K562 (cell line): ENCODE data around the gene TALDO1. TPM values are rescaled to one million over a fixed set of nuclear protein-coding genes. Genes with fewer than 3 reads are reported as not detected.

Source experiments
- ADNP ChIP-seq: fragments of 200-800 bp; sonication (Bioruptor generic); IDR thresholded peaks from 2 replicates; pipeline ENCODE4 v1.6.1; 2016; ENCODE audit warnings: missing genetic modification characterization, missing compliant biosample characterization
- CBX2 ChIP-seq: fragments of 200-600 bp; sonication (generic); IDR thresholded peaks from one replicate; pipeline ENCODE4 v1.6.1; 2012; ENCODE audit warnings: mild to moderate bottlenecking, low read length, inconsistent platforms; ENCODE audit not compliant: insufficient read depth, poor library complexity, severe bottlenecking
- CBX3 ChIP-seq, 2 experiments: IDR thresholded peaks; 1 replicate in 1 of 2; 2 replicates in 1 of 2; pipeline ENCODE4 v1.6.1; 2012; ENCODE audit warnings: inconsistent platforms in 2 of 2, low read length in 2 of 2, borderline replicate concordance in 1 of 2, control low read depth in 1 of 2
- CEBPB ChIP-seq: fragments of 450-650 bp; IDR thresholded peaks from 2 replicates; pipeline ENCODE4 v1.6.1; 2016; ENCODE audit warnings: missing genetic modification characterization, missing compliant biosample characterization
- CHD2 ChIP-seq: IDR thresholded peaks from 2 replicates; pipeline ENCODE4 v1.6.1; 2011; ENCODE audit warnings: low read depth, low read length
- DACH1 ChIP-seq: fragments of 450-650 bp; IDR thresholded peaks from 2 replicates; pipeline ENCODE4 v1.6.1; 2018; ENCODE audit not compliant: partially characterized antibody
- FOS ChIP-seq: IDR thresholded peaks from 3 replicates; pipeline ENCODE4 v1.6.1; 2011; ENCODE audit not compliant: insufficient read length; ENCODE audit errors: extremely low read depth
- GTF2E2 ChIP-seq: fragments of 200-800 bp; sonication (Bioruptor generic); IDR thresholded peaks from 2 replicates; pipeline ENCODE4 v1.6.1; 2016; ENCODE audit warnings: missing genetic modification characterization, missing compliant biosample characterization
- HDAC6 ChIP-seq: IDR thresholded peaks from 2 replicates; pipeline ENCODE4 v1.6.1; 2012; ENCODE audit warnings: low read depth, mild to moderate bottlenecking, control low read depth, inconsistent platforms, low read length, moderate library complexity
- HDGF ChIP-seq: fragments of 450-650 bp; IDR thresholded peaks from 2 replicates; pipeline ENCODE4 v1.6.1; 2016
- HSF4 ChIP-seq: fragments of 250-450 bp; sonication (Bioruptor Pico); IDR thresholded peaks from 2 replicates; pipeline ENCODE4 v2.1.2; 2022; ENCODE audit warnings: mild to moderate bottlenecking, moderate library complexity, borderline replicate concordance
- JUN ChIP-seq, 2 experiments: sonication (generic) in 1 of 2; formaldehyde crosslinking in 1 of 2; IDR thresholded peaks; 2 replicates each; pipeline versions ENCODE4 v1.6.1 to v1.8.0; 2012 to 2022; ENCODE audit warnings: borderline replicate concordance in 2 of 2, mild to moderate bottlenecking in 2 of 2, improper control_type of control experiment in 1 of 2, low read depth in 1 of 2, low read length in 1 of 2, missing genetic modification reagents in 1 of 2
- KDM2B ChIP-seq: fragments of 250-450 bp; sonication (Bioruptor Pico); IDR thresholded peaks from 2 replicates; pipeline ENCODE4 v1.8.0; 2021; ENCODE audit warnings: mild to moderate bottlenecking, moderate library complexity
- MCM5 ChIP-seq: fragments of 450-650 bp; IDR thresholded peaks from 2 replicates; pipeline ENCODE4 v1.6.1; 2016; ENCODE audit warnings: low read depth
- PCBP1 ChIP-seq: fragments of 200-400 bp; formaldehyde crosslinking; IDR thresholded peaks from 2 replicates; pipeline ENCODE4 v1.6.1; 2018; ENCODE audit warnings: mild to moderate bottlenecking, low read depth, low read length; ENCODE audit not compliant: poor library complexity, severe bottlenecking
- PTRF ChIP-seq: fragments of 450-650 bp; IDR thresholded peaks from 2 replicates; pipeline ENCODE4 v1.6.1; 2016; ENCODE audit warnings: mild to moderate bottlenecking, missing genetic modification characterization, missing compliant biosample characterization
- RBBP5 ChIP-seq: fragments of 200-600 bp; sonication (generic); IDR thresholded peaks from 2 replicates; pipeline ENCODE4 v1.6.1; 2012; ENCODE audit warnings: borderline replicate concordance, mild to moderate bottlenecking, low read length, control low read depth, inconsistent platforms; ENCODE audit not compliant: insufficient read depth, poor library complexity, severe bottlenecking
- RBFOX2 ChIP-seq: fragments of 200-400 bp; formaldehyde crosslinking; IDR thresholded peaks from 2 replicates; pipeline ENCODE4 v1.6.1; 2017; ENCODE audit warnings: low read depth, mild to moderate bottlenecking, low read length, moderate library complexity
- RBM14 ChIP-seq: fragments of 200-400 bp; formaldehyde crosslinking; IDR thresholded peaks from 2 replicates; pipeline ENCODE4 v1.6.1; 2018; ENCODE audit warnings: low read depth, mild to moderate bottlenecking, low read length, moderate library complexity, borderline replicate concordance; ENCODE audit not compliant: insufficient read depth
- RBM25 ChIP-seq: fragments of 200-400 bp; formaldehyde crosslinking; IDR thresholded peaks from 2 replicates; pipeline ENCODE4 v1.6.1; 2018; ENCODE audit warnings: low read length, low read depth, moderate library complexity; ENCODE audit not compliant: severe bottlenecking
- SMAD1 ChIP-seq: fragments of 150-350 bp; IDR thresholded peaks from 2 replicates; pipeline ENCODE4 v1.6.1; 2014; ENCODE audit warnings: low read length, low read depth; ENCODE audit not compliant: partially characterized antibody
- SRSF1 ChIP-seq: fragments of 200-400 bp; formaldehyde crosslinking; IDR thresholded peaks from 2 replicates; pipeline ENCODE4 v1.6.1; 2017; ENCODE audit warnings: mild to moderate bottlenecking, low read depth, low read length, moderate library complexity
- TFAM ChIP-seq: fragments of 250-450 bp; sonication (Bioruptor Pico); conservative IDR thresholded peaks from 2 replicates; pipeline ENCODE4 v1.5.0; 2021; ENCODE audit warnings: mild to moderate bottlenecking, moderate library complexity
- XRCC4 ChIP-seq: IDR thresholded peaks from one replicate; pipeline ENCODE4 v1.6.1; 2011; ENCODE audit not compliant: insufficient read depth, insufficient read length; ENCODE audit errors: extremely low read depth
- ZFX ChIP-seq: sonication (generic); formaldehyde crosslinking; IDR thresholded peaks from 2 replicates; pipeline ENCODE4 v1.8.0; 2022; ENCODE audit warnings: mild to moderate bottlenecking, missing genetic modification reagents, moderate library complexity
- ZNF143 ChIP-seq: sonication (generic); formaldehyde crosslinking; IDR thresholded peaks from 2 replicates; pipeline ENCODE4 v1.9.0; 2022; ENCODE audit warnings: mild to moderate bottlenecking, missing genetic modification reagents
- ZNF175 ChIP-seq: fragments of 200-800 bp; sonication (Bioruptor generic); IDR thresholded peaks from 2 replicates; pipeline ENCODE4 v1.6.1; 2016; ENCODE audit warnings: low read depth, mild to moderate bottlenecking, missing genetic modification characterization, missing compliant biosample characterization
- ZNF232 ChIP-seq: sonication (generic); formaldehyde crosslinking; IDR thresholded peaks from 2 replicates; pipeline ENCODE4 v1.8.0; 2022; ENCODE audit warnings: mild to moderate bottlenecking, missing genetic modification reagents
- ZNF561 ChIP-seq: fragments of 450-650 bp; formaldehyde crosslinking; conservative IDR thresholded peaks from 2 replicates; pipeline ENCODE4 v1.4.0; 2020; ENCODE audit warnings: mild to moderate bottlenecking, moderate library complexity
- ZNF699 ChIP-seq: fragments of 250-450 bp; sonication (Bioruptor Pico); IDR thresholded peaks from 2 replicates; pipeline ENCODE4 v1.8.0; 2021; ENCODE audit warnings: mild to moderate bottlenecking, moderate library complexity; ENCODE audit not compliant: insufficient replicate concordance
- ZSCAN32 ChIP-seq: fragments of 450-650 bp; formaldehyde crosslinking; IDR thresholded peaks from 2 replicates; pipeline ENCODE4 v1.4.0; 2020; ENCODE audit warnings: mild to moderate bottlenecking, moderate library complexity
- polyA plus RNA-seq, 8 experiments: library from polyadenylated mRNA; depleted of rRNA in 4 of 8; stranded (reverse) in 5 of 8; unstranded in 3 of 8; fragments of >200 nt; fragmentation: Nextera tagmentation in 2 of 8; fragmentation: Illumina TruSeq in 1 of 8; extraction: Ambion mirVana in 2 of 8; extraction: Trizol in 1 of 8; gene quantifications; 2 replicates each; pipeline versions ENCODE4 v1.2.1 to v1.2.3, GENCODE V29; 2011 to 2014; ENCODE audit warnings: inconsistent platforms in 1 of 8, missing spikeins in 1 of 8
- total RNA-seq, 7 experiments: library from RNA; depleted of rRNA in 6 of 7; stranded (reverse); fragments of >200 nt in 6 of 7; fragmentation: Illumina TruSeq in 2 of 7; extraction: Trizol in 2 of 7; gene quantifications; 2 replicates each; pipeline versions ENCODE4 v1.2.1 to v1.2.3, GENCODE V29; 2011 to 2021; ENCODE audit warnings: low replicate concordance in 1 of 7

Gene TALDO1
- total and polyA plus RNA-seq, 9 of the 15 experiments (the other 6 are each of a cell fraction or from before 2014, with no cell fraction given): 260 to 541 (median 441) TPM

GRCh38 chr11:762421-763072, 15.3 kb downstream of the TALDO1 start (continued):
- no peak for TF ChIP-seq PCBP1
- no peak for TF ChIP-seq ZNF175 (CRISPR knock-in tag)
- TF ChIP-seq CBX3 (IDR thresholded peaks at IDR 0.05; ENCODE audit: borderline replicate concordance in 1 of 2, low read length in 2 of 2): no peak
- TF ChIP-seq KDM2B: no peak
- TF ChIP-seq DACH1: no peak
- no peak for TF ChIP-seq XRCC4
- TF ChIP-seq GTF2E2 (tag): no peak
- no peak for TF ChIP-seq HDAC6
- no peak for TF ChIP-seq SMAD1
- TF ChIP-seq CHD2: no peak; the same call in 1 of the 2 replicates
- TF ChIP-seq RBFOX2: peak; percentile 45
- TF ChIP-seq RBM14: no peak
- TF ChIP-seq RBBP5: no peak
- TF ChIP-seq ADNP (tag): no peak
- TF ChIP-seq ZNF143 (CRISPR knock-in tag): no peak
- TF ChIP-seq FOS: no peak
- TF ChIP-seq CEBPB (tag): no peak
- no peak for TF ChIP-seq MCM5
- TF ChIP-seq ZNF232: no peak
- no peak for TF ChIP-seq ZNF561 (CRISPR knock-in tag)
- TF ChIP-seq TFAM: no peak
- no peak for TF ChIP-seq ZNF699
- no peak for TF ChIP-seq ZFX (CRISPR knock-in tag)
- no peak for TF ChIP-seq SRSF1
- TF ChIP-seq ZSCAN32 (CRISPR knock-in tag): no peak
- TF ChIP-seq HSF4: no peak
- TF ChIP-seq RBM25: no peak
- TF ChIP-seq JUN (IDR thresholded peaks at IDR 0.05; ENCODE audit: borderline replicate concordance, low read depth, low read length): no peak
- TF ChIP-seq JUN (CRISPR knock-in tag; IDR thresholded peaks at IDR 0.05; ENCODE audit: borderline replicate concordance): no peak
- TF ChIP-seq PTRF (tag): no peak
- peak; percentile 79; the same call in 1 of the 2 replicates for TF ChIP-seq HDGF
- TF ChIP-seq CBX2: no peak
